B cell (primary cell): ENCODE measurements around the gene BAZ2B. TPM values are rescaled to one million over a fixed set of nuclear protein-coding genes. Genes with fewer than 3 reads are reported as not detected.

Experiments used
- ATAC-seq: fragments of 200-7000 bp; cut with Tn5 transposase; one replicate; pipeline ENCODE4 v1.10.0; 2021; ENCODE audit warnings: low read depth, mild to moderate bottlenecking, moderate number of reproducible peaks, moderate library complexity
- CTCF ChIA-PET: fragments of 350-600 bp; sonication (Branson Sonifier 250); formaldehyde crosslinking; loops from one replicate; lab custom pipeline; 2021; ENCODE audit warnings: antibody characterized with exemption, inconsistent platforms; lab: Charles Lee
- POLR2A ChIA-PET: fragments of 350-600 bp; sonication (Branson Sonifier 250); formaldehyde crosslinking; loops from one replicate; lab custom pipeline; 2021; ENCODE audit warnings: antibody characterized with exemption; lab: Charles Lee
- DNase-seq: peaks from one replicate; pipeline ENCODE4 v3.0.0; 2013
- H2AFZ ChIP-seq: 2 replicates; pipeline ENCODE4 v1.6.1; 2012; ENCODE audit warnings: mild to moderate bottlenecking, low read depth, low read length; ENCODE audit not compliant: insufficient read depth, poor library complexity, severe bottlenecking
- H3K27ac ChIP-seq, 2 donors: 1 replicate in 1 of 2; 2 replicates in 1 of 2; pipeline ENCODE4 v1.5.1; 2012 to 2013; ENCODE audit warnings: low read length in 2 of 2, mild to moderate bottlenecking in 2 of 2, moderate library complexity in 1 of 2
- H3K27me3 ChIP-seq, 4 experiments: fragments of 200-600 bp in 1 of 4; sonication (generic) in 1 of 4; replicated peaks in 1 of 4; 1 replicate in 2 of 4; 2 replicates in 2 of 4; pipeline versions ENCODE4 v1.6.1 to v1.7.0; 2013 to 2016; ENCODE audit warnings: low read length in 3 of 4, mild to moderate bottlenecking in 2 of 4, mixed read lengths in 1 of 4, moderate library complexity in 1 of 4; ENCODE audit not compliant: insufficient read depth in 4 of 4, control insufficient read depth in 3 of 4; ENCODE audit errors: control extremely low read depth in 1 of 4
- H3K36me3 ChIP-seq, 2 experiments: replicated peaks in 1 of 2; 1 replicate in 1 of 2; 2 replicates in 1 of 2; pipeline versions ENCODE4 v1.6.1 to v1.7.1; 2013; ENCODE audit warnings: low read length in 1 of 2; ENCODE audit not compliant: insufficient read depth in 2 of 2, control insufficient read depth in 1 of 2; ENCODE audit errors: control extremely low read depth in 1 of 2, extremely low read depth in 1 of 2
- H3K4me1 ChIP-seq, 2 donors: fragments of 200-600 bp in 1 of 2; sonication (generic) in 1 of 2; 1 replicate in 1 of 2; 2 replicates in 1 of 2; pipeline versions ENCODE4 v1.5.1 to v1.6.1; 2013 to 2017; ENCODE audit warnings: low read length in 2 of 2; ENCODE audit not compliant: control insufficient read depth in 2 of 2, insufficient read depth in 2 of 2
- H3K4me2 ChIP-seq: replicated peaks from 2 replicates; pipeline ENCODE3; 2012; ENCODE audit warnings: mild to moderate bottlenecking, low read depth, low read length; ENCODE audit not compliant: poor library complexity, severe bottlenecking
- H3K4me3 ChIP-seq, 5 experiments: fragments of 200-600 bp in 1 of 5; sonication (generic) in 1 of 5; 1 replicate in 3 of 5; 2 replicates in 2 of 5; pipeline versions ENCODE4 v1.5.1 to v1.7.0; 2011 to 2016; ENCODE audit warnings: low read length in 4 of 5, mild to moderate bottlenecking in 4 of 5, low read depth in 2 of 5, control low read depth in 1 of 5, moderate library complexity in 1 of 5; ENCODE audit not compliant: insufficient read depth in 1 of 5; ENCODE audit errors: control extremely low read depth in 1 of 5, extremely low read depth in 1 of 5
- H3K79me2 ChIP-seq: fragments of 200-600 bp; sonication (generic); one replicate; pipeline ENCODE4 v1.6.0; 2016; ENCODE audit warnings: low read length; ENCODE audit not compliant: control insufficient read depth, insufficient read depth
- H3K9ac ChIP-seq: fragments of 200-600 bp; sonication (generic); 2 replicates; pipeline ENCODE4 v1.6.1; 2017; ENCODE audit warnings: mild to moderate bottlenecking, low read length, moderate library complexity
- H3K9me3 ChIP-seq, 3 donors: one replicate each; pipeline versions ENCODE4 v1.6.1 to v1.7.1; 2013; ENCODE audit warnings: low read length in 2 of 3; ENCODE audit not compliant: control insufficient read depth in 2 of 3, insufficient read depth in 1 of 3; ENCODE audit errors: control extremely low read depth in 1 of 3
- H4K20me1 ChIP-seq: 2 replicates; pipeline ENCODE4 v1.6.0; 2012; ENCODE audit warnings: mild to moderate bottlenecking, low read length; ENCODE audit not compliant: insufficient read depth, control insufficient read depth, poor library complexity, severe bottlenecking
- H3K27ac Mint-ChIP-seq: one replicate; pipeline ENCODE4 v1.8.0; 2021; ENCODE audit warnings: mixed read lengths
- H3K27me3 Mint-ChIP-seq: one replicate; pipeline ENCODE4 v1.8.0; 2021; ENCODE audit warnings: mixed read lengths
- H3K4me1 Mint-ChIP-seq: one replicate; pipeline ENCODE4 v1.8.0; 2021; ENCODE audit warnings: mixed read lengths
- H3K4me3 Mint-ChIP-seq: one replicate; pipeline ENCODE4 v1.8.0; 2021; ENCODE audit warnings: mixed read lengths
- H3K9me3 Mint-ChIP-seq: one replicate; pipeline ENCODE4 v1.8.0; 2022; ENCODE audit warnings: mixed read lengths; ENCODE audit not compliant: insufficient read depth
- EZH2 ChIP-seq: IDR thresholded peaks from 2 replicates; pipeline ENCODE4 v1.6.1; 2012; ENCODE audit warnings: borderline replicate concordance, low read depth, mild to moderate bottlenecking, moderate library complexity, low read length; ENCODE audit not compliant: insufficient read depth, poor library complexity, severe bottlenecking
- WGBS: methylation state at CpG from one replicate; pipeline ENCODE4 v1.1.5; 2013; ENCODE audit warnings: missing lambda C conversion rate; ENCODE audit not compliant: insufficient coverage; 5-methylcytosine and 5-hydroxymethylcytosine counted together
- intact Hi-C: fragments of 100-400 bp; cut with micrococcal nuclease; formaldehyde crosslinking; loops from one replicate; pipeline ENCODE4 v1.10.0; 2022
- polyA plus RNA-seq: library from polyadenylated mRNA; depleted of rRNA; stranded (reverse); fragments of >200 nt; gene quantifications from 2 replicates; pipeline ENCODE4 v1.2.3, GENCODE V29; 2012
- total RNA-seq, 2 donors: library from RNA; stranded (reverse); fragments of 120-200 nt in 1 of 2; gene quantifications; 1 replicate in 1 of 2; 2 replicates in 1 of 2; pipeline versions ENCODE4 v1.2.3 to v1.2.4, GENCODE V29; 2013 to 2022
- TF ChIP-seq, protein P1 (sequence below): fragments of 200-600 bp; IDR thresholded peaks from one replicate; pipeline ENCODE4 v1.8.0; 2022; ENCODE audit warnings: antibody characterized with exemption, mild to moderate bottlenecking

Gene BAZ2B
- total and polyA plus RNA-seq, 2 donors (not counting 1 experiment from before 2014, with no cell fraction given) = 8.6 to 42.3 TPM

DNA sequence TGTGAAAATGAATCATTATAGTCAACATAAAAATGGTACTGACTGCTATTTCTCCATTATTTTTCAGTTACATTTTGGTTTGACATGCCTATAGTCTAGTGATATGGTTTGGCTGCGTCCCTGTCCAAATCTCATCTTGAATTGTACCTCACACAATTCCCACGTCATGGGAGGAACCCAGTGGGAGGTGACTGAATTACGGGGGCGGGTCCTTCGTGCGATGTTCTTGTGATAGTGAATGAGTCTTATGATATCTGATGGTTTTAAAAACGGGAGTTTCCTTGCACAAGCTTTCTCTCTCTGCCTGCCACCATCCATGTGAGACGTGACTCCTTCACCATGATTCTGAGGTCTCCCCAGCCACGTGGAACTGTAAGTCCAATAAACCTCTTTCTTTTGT, 70.3 kb downstream of the BAZ2B start:
- no peaks in the 10 kb centered on the region for H3K36me3 ChIP-seq
- DNase-seq (no peak), ATAC-seq (no peak)
- no peaks in the 10 kb centered on the region for H3K27me3 ChIP-seq
- intact Hi-C loops = no loop called here
- no peak overlapping the region for H2AFZ ChIP-seq
- H3K79me2 ChIP-seq = no peaks in the 10 kb centered on the region
- no peak overlapping the region for H3K4me3 Mint-ChIP-seq
- H3K27ac Mint-ChIP-seq = no peak overlapping the region
- no peaks in the 10 kb centered on the region for H4K20me1 ChIP-seq
- peaks cover 7% of the 10 kb centered on the region for H3K9me3 Mint-ChIP-seq
- H3K4me1 Mint-ChIP-seq = peaks cover 3% of the 10 kb centered on the region
- no peak overlapping the region for H3K4me3 ChIP-seq
- POLR2A ChIA-PET = no interaction called here
- TF ChIP-seq EZH2 = no peak
- TF ChIP-seq, protein P1, sequence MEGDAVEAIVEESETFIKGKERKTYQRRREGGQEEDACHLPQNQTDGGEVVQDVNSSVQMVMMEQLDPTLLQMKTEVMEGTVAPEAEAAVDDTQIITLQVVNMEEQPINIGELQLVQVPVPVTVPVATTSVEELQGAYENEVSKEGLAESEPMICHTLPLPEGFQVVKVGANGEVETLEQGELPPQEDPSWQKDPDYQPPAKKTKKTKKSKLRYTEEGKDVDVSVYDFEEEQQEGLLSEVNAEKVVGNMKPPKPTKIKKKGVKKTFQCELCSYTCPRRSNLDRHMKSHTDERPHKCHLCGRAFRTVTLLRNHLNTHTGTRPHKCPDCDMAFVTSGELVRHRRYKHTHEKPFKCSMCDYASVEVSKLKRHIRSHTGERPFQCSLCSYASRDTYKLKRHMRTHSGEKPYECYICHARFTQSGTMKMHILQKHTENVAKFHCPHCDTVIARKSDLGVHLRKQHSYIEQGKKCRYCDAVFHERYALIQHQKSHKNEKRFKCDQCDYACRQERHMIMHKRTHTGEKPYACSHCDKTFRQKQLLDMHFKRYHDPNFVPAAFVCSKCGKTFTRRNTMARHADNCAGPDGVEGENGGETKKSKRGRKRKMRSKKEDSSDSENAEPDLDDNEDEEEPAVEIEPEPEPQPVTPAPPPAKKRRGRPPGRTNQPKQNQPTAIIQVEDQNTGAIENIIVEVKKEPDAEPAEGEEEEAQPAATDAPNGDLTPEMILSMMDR = no peak
- H3K9me3 ChIP-seq = peaks cover 0 to 5% (median 2%) of the 10 kb centered on the region in 3 donors
- WGBS = no CpG with 5 or more reads among the region's 9 CpGs
- H3K27ac ChIP-seq = no peak overlapping the region
- no peaks in the 10 kb centered on the region for H3K4me1 ChIP-seq
- H3K9ac ChIP-seq = no peak overlapping the region
- H3K27me3 Mint-ChIP-seq = peaks cover 4% of the 10 kb centered on the region
- no peak overlapping the region for H3K4me2 ChIP-seq
- CTCF ChIA-PET = no interaction called here

DNA sequence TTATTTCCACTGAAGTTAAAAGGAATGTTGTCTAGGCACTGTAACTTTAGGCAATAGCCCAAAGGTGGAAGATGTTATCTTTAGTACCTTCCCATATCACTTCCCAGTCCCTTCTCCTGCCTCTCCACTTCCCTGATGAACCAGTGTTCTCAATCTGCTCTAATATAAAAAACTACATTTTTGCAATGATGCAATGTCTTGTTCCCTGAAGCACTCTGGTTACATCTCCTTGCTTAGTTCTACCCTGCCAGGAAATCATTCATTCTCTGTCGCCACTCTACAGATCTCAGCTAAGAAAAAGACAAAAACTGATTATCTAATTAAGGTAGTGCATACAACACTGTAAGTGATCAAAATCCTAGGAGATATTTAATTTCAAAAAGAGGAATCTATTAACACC, 71.3 kb downstream of the BAZ2B start:
- H4K20me1 ChIP-seq = no peaks in the 10 kb centered on the region
- DNase-seq = no peak
- Mint-ChIP-seq H3K27ac (no peak overlapping the region), H3K9me3 (peaks cover 7% of the 10 kb centered on the region), H3K4me3 (no peak overlapping the region), H3K27me3 (peaks cover 4% of the 10 kb centered on the region), H3K4me1 (peaks cover 3% of the 10 kb centered on the region)
- no CpG with 5 or more reads among the region's 1 CpG for whole genome bisulfite sequencing
- ChIA-PET CTCF (no interaction called here), POLR2A (no interaction called here)
- H3K9ac ChIP-seq = no peak overlapping the region
- TF ChIP-seq EZH2 = no peak
- TF ChIP-seq, protein P1 = no peak
- no peaks in the 10 kb centered on the region for H3K4me1 ChIP-seq
- H3K27me3 ChIP-seq = no peaks in the 10 kb centered on the region
- intact Hi-C loops = no loop called here
- no peak overlapping the region for H2AFZ ChIP-seq
- H3K4me3 ChIP-seq = no peak overlapping the region
- H3K9me3 ChIP-seq = peaks cover 0 to 5% (median 2%) of the 10 kb centered on the region in 3 donors
- H3K27ac ChIP-seq = no peak overlapping the region
- no peak for ATAC-seq
- H3K36me3 ChIP-seq = no peaks in the 10 kb centered on the region
- no peaks in the 10 kb centered on the region for H3K79me2 ChIP-seq
- H3K4me2 ChIP-seq = no peak overlapping the region
